ENCODE results near the gene SLC2A13.
"Not testable (repeated sequence)": the region's sequence is repeated elsewhere in the genome, so short reads cannot be mapped to it uniquely, and the experiment has no call there.

Gene SLC2A13

GRCh38 chr12:39852346-39852745 lies 253.5 kb downstream of the SLC2A13 start:
- no peak for FAIRE-seq

DNA sequence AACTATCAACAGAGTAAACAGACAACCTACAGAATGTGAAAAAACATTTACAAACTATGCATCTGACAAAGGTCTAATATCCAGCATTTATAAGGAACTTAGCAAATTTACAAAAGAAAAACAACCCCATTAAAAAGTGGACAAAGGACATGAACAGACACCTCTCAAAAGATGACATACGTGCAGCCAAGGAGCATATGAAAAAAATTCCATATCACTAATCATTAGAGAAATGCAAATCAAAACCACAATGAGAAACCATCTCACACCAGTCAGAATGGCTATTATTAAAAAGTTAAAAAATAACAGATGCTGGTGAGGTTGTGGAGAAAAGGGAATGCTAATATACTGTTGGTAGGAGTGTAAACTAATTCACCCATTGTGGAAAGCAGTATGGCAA lies 257.7 kb downstream of the SLC2A13 start:
- FAIRE-seq = not testable (repeated sequence)

- no peak for FAIRE-seq
Observed at GRCh38 chr12:39846971-39847650, 258.8 kb downstream of the SLC2A13 start.

DNA sequence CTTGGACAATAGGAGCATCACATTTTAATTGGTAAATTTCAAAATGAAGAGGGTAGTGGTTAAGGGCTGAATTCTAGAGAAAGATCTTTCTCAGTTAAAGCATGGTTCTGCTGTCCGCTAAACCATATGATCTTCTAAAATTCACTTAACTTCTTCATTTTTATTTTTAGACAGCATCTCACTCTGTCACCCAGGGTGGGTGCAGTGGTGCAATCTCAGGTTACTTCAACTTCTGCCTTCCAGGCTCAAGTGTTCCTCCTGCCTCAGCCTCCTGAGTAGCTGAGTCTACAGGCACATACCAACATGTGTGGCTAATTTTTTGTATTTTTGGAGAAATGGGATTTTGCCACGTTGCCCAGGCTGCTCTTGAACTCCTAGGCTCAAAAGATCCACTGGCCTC lies 259.6 kb downstream of the SLC2A13 start:
- FAIRE-seq = no peak

DNA sequence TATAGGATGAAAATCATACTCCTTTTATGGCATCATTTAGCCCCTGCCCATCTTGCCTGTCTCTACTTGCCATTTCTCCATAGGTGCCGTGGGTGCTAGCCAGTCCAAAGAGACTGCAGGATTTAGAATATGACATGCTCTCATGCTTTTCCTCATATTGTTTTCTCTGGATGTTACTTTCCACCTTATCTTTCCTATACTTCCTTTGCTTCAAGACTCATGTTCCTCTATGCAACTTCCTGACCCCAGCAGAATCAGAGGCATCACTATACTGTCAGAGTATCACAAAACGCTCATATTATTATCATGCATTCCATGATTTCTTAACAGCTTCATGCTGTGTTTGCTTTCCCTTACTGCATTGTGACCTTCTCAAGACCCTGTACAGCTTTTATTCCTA lies 265.5 kb downstream of the SLC2A13 start:
- no peak for FAIRE-seq

GRCh38 chr12:39839072-39839471 lies 266.8 kb downstream of the SLC2A13 start:
- FAIRE-seq = no peak

GRCh38 chr12:39835517-39836489 lies 270.1 kb downstream of the SLC2A13 start:
- FAIRE-seq = no peak

- FAIRE-seq = peak; percentile 99
Observed at GRCh38 chr12:39831587-39832315, 274.1 kb downstream of the SLC2A13 start.

GRCh38 chr12:39830852-39831520 lies 274.9 kb downstream of the SLC2A13 start:
- FAIRE-seq = peak; percentile 98

DNA sequence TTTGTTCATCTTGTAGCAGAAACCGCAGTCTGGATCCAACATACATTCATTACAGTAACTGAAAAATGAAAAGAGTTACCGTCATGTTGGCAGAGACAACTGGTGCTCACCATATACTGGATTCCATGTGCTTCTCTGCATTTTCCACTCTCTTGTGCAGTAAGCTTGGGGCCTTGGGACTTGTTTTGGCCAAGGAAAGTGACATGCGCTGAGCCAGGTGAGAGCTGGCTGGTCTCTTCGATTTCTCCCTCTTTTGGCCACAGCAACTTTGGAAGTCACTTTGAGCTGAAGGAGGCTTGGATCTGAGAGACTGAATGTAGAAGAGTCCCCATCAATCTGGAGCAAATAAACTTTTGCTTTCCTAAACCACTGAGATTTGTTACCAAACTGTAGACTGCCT lies 275.7 kb downstream of the SLC2A13 start:
- no peak for FAIRE-seq

DNA sequence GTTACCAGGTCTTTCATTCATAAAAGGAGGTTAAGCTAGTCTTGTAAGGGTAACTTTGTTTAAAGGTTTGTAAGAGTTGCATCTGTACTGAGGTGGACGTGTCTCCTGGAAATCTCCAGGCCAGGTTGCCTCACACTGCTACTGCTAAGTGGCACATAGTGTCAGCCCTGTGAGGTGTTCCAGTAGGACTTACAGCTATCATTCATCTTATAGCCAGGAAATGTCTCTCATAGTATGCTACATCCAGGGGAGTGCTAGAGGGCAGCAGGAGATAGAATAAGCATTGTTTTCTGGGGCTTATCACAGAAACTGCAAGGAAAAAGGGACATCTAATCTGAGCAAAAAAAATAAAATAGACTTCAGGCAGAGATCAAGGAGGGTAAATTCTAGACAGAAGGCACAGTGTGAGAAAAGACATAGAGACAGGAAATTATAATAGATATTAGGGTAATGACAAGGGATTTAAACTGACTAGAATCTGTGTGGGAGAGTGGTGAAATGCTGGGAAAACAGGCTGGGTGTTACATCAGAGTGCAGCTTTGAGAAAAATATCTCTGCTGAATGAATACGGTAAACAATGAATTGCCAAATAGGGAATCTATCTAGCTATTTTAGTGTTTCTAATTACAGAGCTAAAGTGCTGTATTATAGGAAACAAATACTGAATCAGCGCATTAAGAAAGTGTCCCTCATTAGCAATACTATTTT lies 281.2 kb downstream of the SLC2A13 start:
- FAIRE-seq = peak; percentile 92

- no peak for FAIRE-seq
Observed at GRCh38 chr12:39816671-39817185, 289.2 kb downstream of the SLC2A13 start.

DNA sequence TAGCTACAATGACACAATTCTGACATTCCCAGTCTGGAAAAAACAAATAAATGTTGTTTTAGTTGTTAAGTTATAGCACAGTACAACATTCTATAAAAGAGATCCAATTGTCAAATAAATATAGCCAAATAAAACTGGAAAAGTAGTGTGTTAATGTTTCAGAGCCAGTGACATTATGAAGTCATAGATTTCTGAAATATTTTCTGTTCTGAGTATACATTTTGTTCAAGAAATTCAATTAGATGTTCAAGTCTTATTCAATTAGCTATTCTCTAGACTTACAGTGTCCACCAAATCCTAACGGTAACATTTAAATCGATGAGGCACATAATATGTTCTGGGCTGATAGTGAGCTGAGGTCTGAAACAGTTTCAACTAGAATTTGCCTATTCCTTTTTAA lies 290.1 kb downstream of the SLC2A13 start:
- FAIRE-seq = no peak

GRCh38 chr12:39814626-39815025 lies 291.3 kb downstream of the SLC2A13 start:
- FAIRE-seq = peak; percentile 24

- FAIRE-seq = no peak
Observed at GRCh38 chr12:39813776-39814175, 292.1 kb downstream of the SLC2A13 start.

- not testable (repeated sequence) for FAIRE-seq
Observed at GRCh38 chr12:39812456-39812855, 293.4 kb downstream of the SLC2A13 start.

GRCh38 chr12:39807043-39807442 lies 298.8 kb downstream of the SLC2A13 start:
- no peak for FAIRE-seq

- FAIRE-seq = no peak
Observed at GRCh38 chr12:39805651-39806050, 300.2 kb downstream of the SLC2A13 start.

- no peak for FAIRE-seq
Observed at GRCh38 chr12:39804898-39805297, 301.0 kb downstream of the SLC2A13 start.

- FAIRE-seq = no peak
Observed at GRCh38 chr12:39804479-39804878, 301.4 kb downstream of the SLC2A13 start.

DNA sequence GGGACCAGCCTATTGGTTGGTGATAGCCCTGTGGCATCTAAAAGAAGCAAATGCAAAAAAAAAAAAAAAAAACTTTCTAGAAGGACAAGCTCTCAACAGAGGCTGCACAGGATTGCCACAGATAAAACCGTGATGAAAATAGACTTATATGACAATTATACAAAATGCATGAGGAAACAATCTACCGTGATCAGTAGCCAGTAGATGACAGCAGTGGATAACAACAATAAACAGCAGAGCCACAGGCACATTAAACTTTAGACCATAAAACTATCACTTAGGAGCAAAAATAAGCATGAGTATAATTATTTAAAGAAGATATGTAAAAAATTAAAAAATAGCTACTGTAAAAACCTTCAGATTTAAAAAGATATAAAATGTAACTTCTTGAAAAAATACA lies 302.7 kb downstream of the SLC2A13 start:
- no peak for FAIRE-seq

GRCh38 chr12:39798977-39799376 lies 306.9 kb downstream of the SLC2A13 start:
- FAIRE-seq = no peak

All from islet of Langerhans (tissue), 1 donor.